A549 (cell line): ENCODE data around the gene DIPK1B. TPM values are rescaled to one million over a fixed set of nuclear protein-coding genes. Genes with fewer than 3 reads are reported as not detected.
"Not testable (repeated sequence)": the region's sequence is repeated elsewhere in the genome, so short reads cannot be mapped to it uniquely, and the experiment has no call there.

Source experiments
- ATAC-seq, 2 experiments: fragments of 200-7000 bp in 1 of 2; fragments of >200 bp in 1 of 2; cut with Nextera tagmentation in 1 of 2; cut with Tn5 transposase in 1 of 2; 3 replicates each; pipeline versions ENCODE4 v1.8.0 to v1.9.1; 2018 to 2020; ENCODE audit warnings: mild to moderate bottlenecking in 1 of 2, moderate library complexity in 1 of 2
- CTCF ChIA-PET: fragments of 300-600 bp; sonication (Branson Sonifier 250); formaldehyde crosslinking; extraction: SDS; loops from one replicate; lab custom pipeline; 2021; ENCODE audit warnings: antibody characterized with exemption, inconsistent platforms; lab: Yijun Ruan, JAX
- POLR2A ChIA-PET: fragments of 350-600 bp; formaldehyde crosslinking; extraction: SDS; loops from one replicate; lab custom pipeline; 2021; ENCODE audit warnings: antibody characterized with exemption, inconsistent platforms; lab: Yijun Ruan, JAX
- DNase-seq, 2 experiments: peaks; one replicate each; pipeline versions ENCODE4 v3.0.0 to v3.0.0-alpha.2; 2011 to 2016; ENCODE audit warnings: low read depth in 1 of 2, low spot score in 1 of 2
- FAIRE-seq: peaks from 2 replicates; lab custom pipeline; 2011; peaks lifted over from hg19 to GRCh38; lab: Jason Lieb, UNC
- H3K27ac ChIP-seq, 2 experiments: fragments of >200 bp; sonication (Bioruptor Twin); formaldehyde crosslinking; 3 replicates each; pipeline ENCODE4 v1.5.1; 2016 to 2017
- H3K4me1 ChIP-seq: fragments of >200 bp; sonication (Bioruptor Twin); formaldehyde crosslinking; 3 replicates; pipeline ENCODE4 v1.6.1; 2016
- H3K4me2 ChIP-seq: fragments of >200 bp; sonication (Bioruptor Twin); formaldehyde crosslinking; 3 replicates; pipeline ENCODE4 v1.6.1; 2016
- H3K4me3 ChIP-seq: fragments of >200 bp; sonication (Bioruptor Twin); formaldehyde crosslinking; 3 replicates; pipeline ENCODE4 v1.5.1; 2016
- H3K9me3 ChIP-seq: fragments of >200 bp; sonication (Bioruptor Twin); formaldehyde crosslinking; 3 replicates; pipeline ENCODE4 v1.6.1; 2016
- BHLHE40 ChIP-seq: IDR thresholded peaks from 2 replicates; pipeline ENCODE4 v1.6.1; 2012; ENCODE audit warnings: low read depth, low read length, inconsistent platforms
- CBX2 ChIP-seq: fragments of 200-600 bp; sonication (generic); IDR thresholded peaks from 2 replicates; pipeline ENCODE4 v1.6.1; 2016; ENCODE audit warnings: low read depth, mild to moderate bottlenecking, borderline replicate concordance
- CHD2 ChIP-seq: fragments of 150-350 bp; IDR thresholded peaks from 2 replicates; pipeline ENCODE4 v1.6.1; 2014; ENCODE audit warnings: low read length; ENCODE audit not compliant: partially characterized antibody
- ESRRA ChIP-seq: fragments of 150-350 bp; IDR thresholded peaks from 2 replicates; pipeline ENCODE4 v1.6.1; 2014; ENCODE audit warnings: mild to moderate bottlenecking, low read length, borderline replicate concordance
- FOSL2 ChIP-seq, 2 experiments: fragments of 450-650 bp in 1 of 2; fragments of >200 bp in 1 of 2; sonication (Bioruptor Twin) in 1 of 2; formaldehyde crosslinking; IDR thresholded peaks; 2 replicates each; pipeline versions ENCODE4 v1.5.0 to v1.6.1; 2016 to 2020; ENCODE audit warnings: mild to moderate bottlenecking in 1 of 2, moderate library complexity in 1 of 2
- FOXS1 ChIP-seq: fragments of 250-450 bp; sonication (Bioruptor Pico); IDR thresholded peaks from 2 replicates; pipeline ENCODE4 v1.5.0; 2020; ENCODE audit warnings: mild to moderate bottlenecking, moderate library complexity
- HEYL ChIP-seq: fragments of 250-450 bp; sonication (Bioruptor Pico); IDR thresholded peaks from 2 replicates; pipeline ENCODE4 v1.8.0; 2021; ENCODE audit warnings: mild to moderate bottlenecking, moderate library complexity
- HOXA7 ChIP-seq: fragments of 250-450 bp; sonication (Bioruptor Pico); IDR thresholded peaks from 2 replicates; pipeline ENCODE4 v1.5.0; 2020; ENCODE audit warnings: mild to moderate bottlenecking, moderate library complexity
- HOXB13 ChIP-seq: fragments of 250-450 bp; sonication (Bioruptor Pico); IDR thresholded peaks from 2 replicates; pipeline ENCODE4 v1.5.0; 2020; ENCODE audit warnings: low read depth, mild to moderate bottlenecking, moderate library complexity
- HOXB5 ChIP-seq: fragments of 250-450 bp; sonication (Bioruptor Pico); IDR thresholded peaks from 2 replicates; pipeline ENCODE4 v1.5.0; 2020; ENCODE audit warnings: mild to moderate bottlenecking, moderate library complexity
- JUN ChIP-seq, 2 experiments: fragments of >200 bp; sonication (Bioruptor Twin); formaldehyde crosslinking; IDR thresholded peaks; 2 replicates in 1 of 2; 3 replicates in 1 of 2; pipeline ENCODE4 v1.6.1; 2016 to 2017
- KDM1A ChIP-seq: fragments of 200-600 bp; sonication (generic); IDR thresholded peaks from 2 replicates; pipeline ENCODE4 v1.6.1; 2016; ENCODE audit warnings: low read depth, mild to moderate bottlenecking
- MAFK ChIP-seq: fragments of 450-650 bp; IDR thresholded peaks from 2 replicates; pipeline ENCODE4 v1.6.1; 2014; ENCODE audit not compliant: partially characterized antibody
- MAZ ChIP-seq: fragments of 150-350 bp; IDR thresholded peaks from 2 replicates; pipeline ENCODE4 v1.6.1; 2014; ENCODE audit warnings: antibody characterized with exemption, low read depth, low read length, borderline replicate concordance
- MYC ChIP-seq: IDR thresholded peaks from 2 replicates; pipeline ENCODE4 v1.6.1; 2012; ENCODE audit warnings: mild to moderate bottlenecking, inconsistent platforms, low read length, improper control_type of control experiment, borderline replicate concordance
- NFE2L2 ChIP-seq: fragments of 150-350 bp; conservative IDR thresholded peaks from 2 replicates; pipeline ENCODE4 v1.6.1; 2014; ENCODE audit warnings: low read length
- NPAS2 ChIP-seq: fragments of 250-450 bp; sonication (Bioruptor Pico); IDR thresholded peaks from 2 replicates; pipeline ENCODE4 v1.8.0; 2022; ENCODE audit warnings: mild to moderate bottlenecking, moderate library complexity, borderline replicate concordance
- NR3C1 ChIP-seq: fragments of >200 bp; sonication (Bioruptor Twin); formaldehyde crosslinking; IDR thresholded peaks from 3 replicates; pipeline ENCODE4 v1.6.1; 2017
- PHF8 ChIP-seq: fragments of 200-600 bp; sonication (generic); IDR thresholded peaks from 2 replicates; pipeline ENCODE4 v1.6.1; 2016; ENCODE audit warnings: low read depth, mild to moderate bottlenecking, antibody characterized with exemption, moderate library complexity, borderline replicate concordance
- POLR2AphosphoS2 ChIP-seq: conservative IDR thresholded peaks from 2 replicates; pipeline ENCODE4 v1.6.1; 2012; ENCODE audit warnings: low read length, improper control_type of control experiment, inconsistent platforms
- RAD21 ChIP-seq, 2 experiments: fragments of >200 bp in 1 of 2; sonication (Bioruptor Twin) in 1 of 2; formaldehyde crosslinking in 1 of 2; IDR thresholded peaks in 1 of 2; conservative IDR thresholded peaks in 1 of 2; 2 replicates in 1 of 2; 3 replicates in 1 of 2; pipeline ENCODE4 v1.6.1; 2012 to 2018; ENCODE audit warnings: inconsistent platforms in 1 of 2
- RARB ChIP-seq: fragments of 250-450 bp; sonication (Bioruptor Pico); IDR thresholded peaks from 2 replicates; pipeline ENCODE4 v1.8.0; 2021; ENCODE audit warnings: mild to moderate bottlenecking, moderate library complexity
- RFX5 ChIP-seq: fragments of 450-650 bp; IDR thresholded peaks from 2 replicates; pipeline ENCODE4 v1.7.1; 2014; ENCODE audit warnings: antibody characterized with exemption, mild to moderate bottlenecking, moderate library complexity
- SREBF2 ChIP-seq: fragments of 450-650 bp; IDR thresholded peaks from 2 replicates; pipeline ENCODE4 v1.6.1; 2014; ENCODE audit warnings: mild to moderate bottlenecking, moderate library complexity
- TFCP2L1 ChIP-seq: fragments of 250-450 bp; sonication (Bioruptor Pico); IDR thresholded peaks from 2 replicates; pipeline ENCODE4 v1.5.0; 2021; ENCODE audit warnings: mild to moderate bottlenecking
- ZFP36 ChIP-seq: fragments of 450-650 bp; IDR thresholded peaks from 2 replicates; pipeline ENCODE4 v1.6.1; 2014; ENCODE audit warnings: borderline replicate concordance; ENCODE audit not compliant: partially characterized antibody
- ZSCAN20 ChIP-seq: fragments of 250-450 bp; sonication (Bioruptor Pico); IDR thresholded peaks from 2 replicates; pipeline ENCODE4 v1.8.0; 2022; ENCODE audit warnings: mild to moderate bottlenecking, moderate library complexity
- WGBS: methylation state at CpG from one replicate; pipeline ENCODE4 v1.1.6; 2017; ENCODE audit errors: missing lambda C conversion rate; 5-methylcytosine and 5-hydroxymethylcytosine counted together
- polyA plus RNA-seq, 4 experiments: library from polyadenylated mRNA; depleted of rRNA in 3 of 4; stranded (reverse); fragments of >200 nt; fragmentation: RNase III in 1 of 4; extraction: RNeasy Plus Mini Kit Qiagen cat#74134 plus additional on column Dnase treatment in 1 of 4; gene quantifications; 2 replicates in 3 of 4; 3 replicates in 1 of 4; pipeline ENCODE4 v1.2.3, GENCODE V29; 2011 to 2017
- TF ChIP-seq, protein P1 (sequence below): fragments of >200 bp; sonication (Bioruptor Twin); formaldehyde crosslinking; IDR thresholded peaks from 3 replicates; pipeline ENCODE4 v1.5.1; 2016
- TF ChIP-seq, protein P2 (sequence below): fragments of 150-350 bp; IDR thresholded peaks from 2 replicates; pipeline ENCODE4 v1.6.1; 2014; ENCODE audit warnings: low read depth, mild to moderate bottlenecking, low read length
- TF ChIP-seq, protein P3 (sequence below): IDR thresholded peaks from 2 replicates; pipeline ENCODE4 v1.6.1; 2012; ENCODE audit warnings: low read depth, borderline replicate concordance
- TF ChIP-seq, protein P4 (sequence below): fragments of >200 bp; sonication (Bioruptor Twin); formaldehyde crosslinking; IDR thresholded peaks from 2 replicates; pipeline ENCODE4 v1.6.1; 2016

The DIPK1B gene
- polyA plus RNA-seq, 2 of the 4 experiments (the other 2 are of a cell fraction) = 6.7 TPM

DNA sequence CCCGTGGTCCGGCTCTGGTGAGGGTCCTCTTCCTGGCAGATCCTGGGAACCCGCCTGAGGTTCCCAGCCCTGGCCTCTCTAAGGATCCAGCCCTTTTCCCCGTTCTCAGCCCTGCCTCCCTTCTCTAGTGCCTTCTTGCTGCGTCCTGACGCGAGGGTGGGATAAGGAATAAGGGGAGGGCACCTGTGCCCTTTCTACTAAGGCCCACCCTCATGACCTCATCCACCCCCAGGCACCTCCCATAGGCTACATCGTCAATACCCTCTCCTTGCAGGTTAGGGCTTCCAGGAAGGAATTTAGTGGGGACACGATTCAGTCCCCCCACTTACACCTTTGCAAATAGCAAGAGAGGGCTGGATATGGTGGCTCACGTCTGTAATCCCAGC lies 10.7 kb upstream of the DIPK1B start:
- ChIA-PET POLR2A (no interaction called here), CTCF (interaction anchor here (0.9 to 2.2 kb wide), 3 partner anchors 12 to 328 kb away, joined by 3 to 7 read pairs (median 4); no protein-coding TSS in a partner anchor)
- no peak for TF ChIP-seq KDM1A
- TF ChIP-seq, protein P1, sequence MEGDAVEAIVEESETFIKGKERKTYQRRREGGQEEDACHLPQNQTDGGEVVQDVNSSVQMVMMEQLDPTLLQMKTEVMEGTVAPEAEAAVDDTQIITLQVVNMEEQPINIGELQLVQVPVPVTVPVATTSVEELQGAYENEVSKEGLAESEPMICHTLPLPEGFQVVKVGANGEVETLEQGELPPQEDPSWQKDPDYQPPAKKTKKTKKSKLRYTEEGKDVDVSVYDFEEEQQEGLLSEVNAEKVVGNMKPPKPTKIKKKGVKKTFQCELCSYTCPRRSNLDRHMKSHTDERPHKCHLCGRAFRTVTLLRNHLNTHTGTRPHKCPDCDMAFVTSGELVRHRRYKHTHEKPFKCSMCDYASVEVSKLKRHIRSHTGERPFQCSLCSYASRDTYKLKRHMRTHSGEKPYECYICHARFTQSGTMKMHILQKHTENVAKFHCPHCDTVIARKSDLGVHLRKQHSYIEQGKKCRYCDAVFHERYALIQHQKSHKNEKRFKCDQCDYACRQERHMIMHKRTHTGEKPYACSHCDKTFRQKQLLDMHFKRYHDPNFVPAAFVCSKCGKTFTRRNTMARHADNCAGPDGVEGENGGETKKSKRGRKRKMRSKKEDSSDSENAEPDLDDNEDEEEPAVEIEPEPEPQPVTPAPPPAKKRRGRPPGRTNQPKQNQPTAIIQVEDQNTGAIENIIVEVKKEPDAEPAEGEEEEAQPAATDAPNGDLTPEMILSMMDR = no peak
- no peak for TF ChIP-seq RARB (CRISPR knock-in tag)
- TF ChIP-seq ZFP36 = no peak
- TF ChIP-seq, protein P2, sequence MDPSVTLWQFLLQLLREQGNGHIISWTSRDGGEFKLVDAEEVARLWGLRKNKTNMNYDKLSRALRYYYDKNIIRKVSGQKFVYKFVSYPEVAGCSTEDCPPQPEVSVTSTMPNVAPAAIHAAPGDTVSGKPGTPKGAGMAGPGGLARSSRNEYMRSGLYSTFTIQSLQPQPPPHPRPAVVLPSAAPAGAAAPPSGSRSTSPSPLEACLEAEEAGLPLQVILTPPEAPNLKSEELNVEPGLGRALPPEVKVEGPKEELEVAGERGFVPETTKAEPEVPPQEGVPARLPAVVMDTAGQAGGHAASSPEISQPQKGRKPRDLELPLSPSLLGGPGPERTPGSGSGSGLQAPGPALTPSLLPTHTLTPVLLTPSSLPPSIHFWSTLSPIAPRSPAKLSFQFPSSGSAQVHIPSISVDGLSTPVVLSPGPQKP = no peak
- no peak for TF ChIP-seq JUN (IDR thresholded peaks at IDR 0.05)
- TF ChIP-seq POLR2AphosphoS2 = no peak
- TF ChIP-seq HOXB13 (CRISPR knock-in tag) = no peak
- no peak for TF ChIP-seq CBX2
- TF ChIP-seq HOXB5 = no peak
- no peak for TF ChIP-seq HEYL (CRISPR knock-in tag)
- no peak for TF ChIP-seq MYC
- no peak for TF ChIP-seq MAZ
- no peak for TF ChIP-seq FOSL2 (IDR thresholded peaks at IDR 0.05)
- TF ChIP-seq FOSL2 (CRISPR knock-in tag; IDR thresholded peaks at IDR 0.05) = no peak
- TF ChIP-seq RAD21 (conservative IDR thresholded peaks at IDR 0.05 in 1 of 2, IDR thresholded peaks at IDR 0.05 in 1 of 2) = no peak
- TF ChIP-seq CHD2 = no peak
- no peak for TF ChIP-seq NFE2L2
- Histone ChIP-seq H3K4me3 (no peak overlapping the region), H3K4me1 (peaks cover 19% of the 10 kb centered on the region), H3K27ac (no peak overlapping the region), H3K4me2 (no peak overlapping the region), H3K9me3 (no peaks in the 10 kb centered on the region)
- WGBS = 78% methylated on average over 10 of the region's 10 CpGs
- ATAC-seq (no peak), FAIRE-seq (no peak), DNase-seq (no peak)

DNA sequence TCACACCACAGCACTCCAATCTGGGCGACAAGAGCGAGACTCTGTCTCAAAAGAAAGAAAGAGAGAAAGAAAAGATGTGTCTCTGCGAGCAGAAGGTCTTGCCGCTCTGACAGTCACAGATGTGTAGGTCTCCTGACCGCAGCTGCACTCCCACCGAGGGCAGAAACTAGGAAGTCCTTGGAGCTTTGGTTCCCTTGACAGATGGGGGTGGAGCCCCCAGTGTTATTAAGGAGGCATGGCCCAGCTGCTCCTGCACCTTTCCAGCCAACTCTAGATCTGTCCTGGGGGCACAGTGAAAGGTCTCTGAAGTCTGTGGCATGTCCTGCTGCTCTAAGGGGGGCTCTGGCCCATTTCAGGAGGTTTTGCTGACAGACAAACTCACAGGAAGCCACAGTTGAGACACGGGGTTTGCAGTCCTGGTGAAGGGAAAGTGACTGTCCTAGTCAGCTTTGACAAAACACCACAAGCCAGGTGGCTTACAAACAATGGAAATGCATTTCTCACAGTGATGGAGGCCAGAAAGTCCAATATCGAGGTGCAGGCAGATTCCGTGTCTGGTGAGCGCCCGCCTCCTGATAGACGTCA lies 9.0 kb upstream of the DIPK1B start:
- ChIA-PET CTCF (interaction anchor here (0.9 to 1.6 kb wide), 4 partner anchors 9 to 215 kb away, joined by 3 to 6 read pairs (median 4); no protein-coding TSS in a partner anchor), POLR2A (no interaction called here)
- DNase-seq (no peak), FAIRE-seq (no peak)
- Histone ChIP-seq H3K4me1 (peaks cover 4% of the 10 kb centered on the region), H3K9me3 (no peaks in the 10 kb centered on the region), H3K4me3 (no peak overlapping the region)
- WGBS = 83% methylated on average over 12 of the region's 12 CpGs
- TF ChIP-seq ESRRA (no peak), CHD2 (no peak), NPAS2 (no peak), RFX5 (no peak), FOXS1 (no peak), NR3C1 (no peak), BHLHE40 (no peak), NFE2L2 (no peak), PHF8 (no peak), ZSCAN20 (no peak), TFCP2L1 (CRISPR knock-in tag) (no peak), SREBF2 (no peak), ZFP36 (no peak), HOXA7 (no peak), MAFK (no peak), JUN (IDR thresholded peaks at IDR 0.05) (no peak)
- TF ChIP-seq, protein P3, sequence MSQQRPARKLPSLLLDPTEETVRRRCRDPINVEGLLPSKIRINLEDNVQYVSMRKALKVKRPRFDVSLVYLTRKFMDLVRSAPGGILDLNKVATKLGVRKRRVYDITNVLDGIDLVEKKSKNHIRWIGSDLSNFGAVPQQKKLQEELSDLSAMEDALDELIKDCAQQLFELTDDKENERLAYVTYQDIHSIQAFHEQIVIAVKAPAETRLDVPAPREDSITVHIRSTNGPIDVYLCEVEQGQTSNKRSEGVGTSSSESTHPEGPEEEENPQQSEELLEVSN = no peak
- TF ChIP-seq, protein P2 = no peak
- TF ChIP-seq, protein P4, sequence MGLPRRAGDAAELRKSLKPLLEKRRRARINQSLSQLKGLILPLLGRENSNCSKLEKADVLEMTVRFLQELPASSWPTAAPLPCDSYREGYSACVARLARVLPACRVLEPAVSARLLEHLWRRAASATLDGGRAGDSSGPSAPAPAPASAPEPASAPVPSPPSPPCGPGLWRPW = no peak
- TF ChIP-seq, all 56 proteins: peak for 0
- ATAC-seq = no peak
- H3K4me2 ChIP-seq = no peak overlapping the region
- no peak overlapping the region for H3K27ac ChIP-seq

DNA sequence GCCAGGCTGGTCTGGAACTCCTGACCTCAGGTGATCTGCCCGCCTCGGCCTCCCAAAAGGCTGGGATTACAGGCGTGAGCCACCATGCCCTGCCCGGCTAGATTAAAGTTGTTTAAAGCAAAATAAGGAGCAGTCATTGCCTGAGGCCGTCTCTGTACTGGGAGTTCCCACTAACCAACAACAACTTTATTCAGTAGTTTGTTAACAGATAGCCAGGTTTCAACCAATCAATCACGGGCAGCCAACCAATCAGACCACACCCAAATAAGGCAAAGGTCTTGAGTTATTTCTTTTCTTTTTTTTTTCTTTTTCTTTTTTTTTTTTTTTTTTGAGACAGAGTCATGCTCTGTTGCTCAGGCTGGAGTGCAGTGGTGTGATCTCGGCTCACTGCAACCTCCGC lies 7.6 kb upstream of the DIPK1B start:
- H3K27ac ChIP-seq, H3K4me3 ChIP-seq, FAIRE-seq, H3K9me3 ChIP-seq, ATAC-seq, H3K4me1 ChIP-seq, POLR2A ChIA-PET, DNase-seq, H3K4me2 ChIP-seq: not testable (repeated sequence)
- CTCF ChIA-PET = interaction anchor here (1.0 to 5.3 kb wide), 3 partner anchors 8 to 19 kb away, joined by 3 to 54 read pairs (median 3); no protein-coding TSS in a partner anchor
- 86% methylated on average over 8 of the region's 8 CpGs for WGBS
